Measurements from ENCODE around the gene TIGD6. TPM values are rescaled to one million over a fixed set of nuclear protein-coding genes. Genes with fewer than 3 reads are reported as not detected.

The TIGD6 gene
- total RNA-seq, 4 donors from 2014 or later, result 0.62 to 3.0 (median 2.3) TPM

Other genes with a start within 250 kb of the TIGD6 start
- not detected for gene PDE6A, start 55.9 kb downstream of the TIGD6 start, total RNA-seq
- gene SLC26A2, start 39.9 kb downstream of the TIGD6 start, total RNA-seq, result 1 to 10 TPM; 3.0 to 9.9 (median 6.9) TPM
- gene HMGXB3, start 85 bp upstream of the TIGD6 start, total RNA-seq, result 10 to 100 TPM; 19.7 to 27.0 (median 23.9) TPM
- 10 to 100 TPM in 2 of 4 donors, 1 to 10 TPM in 2; 7.5 to 17.0 (median 9.8) TPM for gene CSF1R, start 85.9 kb upstream of the TIGD6 start, total RNA-seq
- 10 to 100 TPM; 27.9 to 58.4 (median 52.5) TPM for gene PDGFRB, start 155.2 kb upstream of the TIGD6 start, total RNA-seq
- gene CDX1, start 166.1 kb upstream of the TIGD6 start, total RNA-seq, result 1 to 10 TPM in 1 of 4 donors, not detected in 3; 1.5 TPM
- gene SLC6A7, start 189.4 kb upstream of the TIGD6 start, total RNA-seq, result under 1 TPM in 1 of 4 donors, not detected in 3; 0.07 TPM